Lung (tissue), 12 donors: Measurements from ENCODE around the gene COL5A2. TPM values are rescaled to one million over a fixed set of nuclear protein-coding genes. Genes with fewer than 3 reads are reported as not detected.

Source experiments
- ATAC-seq: fragments of 200-7000 bp; cut with Tn5 transposase; one replicate; pipeline ENCODE4 v1.9.1; 2020; ENCODE audit warnings: moderate number of reproducible peaks; ENCODE audit not compliant: insufficient read depth, low FRiP score
- DNase-seq, 3 donors: peaks; one replicate each; pipeline ENCODE4 v3.0.0-alpha.2; 2013 to 2017
- H3K27ac ChIP-seq, 2 donors: one replicate each; pipeline ENCODE4 v1.5.1; 2013; ENCODE audit warnings: mild to moderate bottlenecking in 2 of 2, moderate library complexity in 2 of 2, control low read depth in 1 of 2, inconsistent platforms in 1 of 2, low read depth in 1 of 2, low read length in 1 of 2
- H3K27me3 ChIP-seq, 3 donors: one replicate each; pipeline ENCODE4 v1.5.1; 2013; ENCODE audit warnings: low read length in 2 of 3; ENCODE audit not compliant: control insufficient read depth in 3 of 3, insufficient read depth in 3 of 3
- H3K36me3 ChIP-seq, 4 donors: one replicate each; pipeline ENCODE4 v1.5.1; 2013; ENCODE audit warnings: low read length in 4 of 4, mild to moderate bottlenecking in 1 of 4, moderate library complexity in 1 of 4; ENCODE audit not compliant: control insufficient read depth in 4 of 4, insufficient read depth in 4 of 4
- H3K4me1 ChIP-seq, 5 donors: one replicate each; pipeline ENCODE4 v1.5.1; 2013; ENCODE audit warnings: low read length in 5 of 5, mild to moderate bottlenecking in 2 of 5, moderate library complexity in 1 of 5; ENCODE audit not compliant: control insufficient read depth in 5 of 5, insufficient read depth in 5 of 5
- H3K4me3 ChIP-seq: one replicate; pipeline ENCODE4 v1.5.1; 2013; ENCODE audit warnings: mild to moderate bottlenecking, control low read depth, moderate library complexity
- H3K9ac ChIP-seq, 2 donors: one replicate each; pipeline ENCODE4 v1.5.1; 2013; ENCODE audit warnings: low read length in 2 of 2, control low read depth in 1 of 2; ENCODE audit not compliant: insufficient read depth in 1 of 2
- H3K9me3 ChIP-seq, 4 donors: one replicate each; pipeline ENCODE4 v1.5.1; 2013; ENCODE audit warnings: low read length in 3 of 4, mild to moderate bottlenecking in 1 of 4, moderate library complexity in 1 of 4; ENCODE audit not compliant: control insufficient read depth in 4 of 4, insufficient read depth in 3 of 4
- CTCF ChIP-seq: IDR thresholded peaks from 2 replicates; pipeline ENCODE4 v1.5.1; 2012; ENCODE audit warnings: mild to moderate bottlenecking; ENCODE audit errors: control extremely low read depth, extremely low read depth
- WGBS, 2 donors: extraction: QIAGEN DNeasy Blood & Tissue Kit; methylation state at CpG; one replicate each; pipeline ENCODE4 v1.1.7; 2013; 5-methylcytosine and 5-hydroxymethylcytosine counted together
- polyA plus RNA-seq, 2 donors: library from polyadenylated mRNA; stranded (reverse); fragments of 200-250 nt; gene quantifications; one replicate each; pipeline ENCODE4 v1.2.1, GENCODE V29; 2013
- total RNA-seq, 2 donors: library from RNA; depleted of rRNA in 1 of 2; stranded (reverse); fragments of >200 nt in 1 of 2; gene quantifications; one replicate each; pipeline ENCODE4 v1.2.1, GENCODE V29; 2014 to 2021
- donor health status: control.
- donor health status: control.
- donor health status: Bipolar disorder and iron deficiency.
- donor health status: healthy.
- donor health status: DM: yes; HTN: yes; CAD: no.

The COL5A2 gene
- total and polyA plus RNA-seq, 4 donors: 9.9 to 209 (median 48.8) TPM

DNA sequence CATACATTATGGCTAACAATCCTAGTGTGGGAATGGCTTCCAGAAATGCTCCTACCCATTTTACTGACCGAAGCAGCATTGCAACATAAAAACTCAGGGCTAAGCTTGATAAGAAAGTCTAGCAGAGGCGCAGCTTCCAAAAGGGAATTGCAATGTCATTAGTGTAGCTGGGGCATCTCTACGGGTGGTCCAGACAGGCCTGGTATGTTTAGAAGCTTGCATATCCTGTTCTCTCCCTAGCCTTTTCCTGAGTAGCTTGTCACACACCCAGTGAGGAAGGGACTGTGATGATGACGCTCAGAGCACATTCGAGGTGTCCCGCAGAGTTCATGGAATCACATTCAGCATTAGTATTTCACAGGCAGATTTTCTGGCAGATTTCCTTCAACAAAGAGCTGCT lies 38.0 kb upstream of the COL5A2 start:
- DNase-seq: peak; percentile 77 to 89 (median 87)
- 48 to 60% methylated on average over 6 of the region's 6 CpGs for WGBS, 2 donors

GRCh38 chr2:189217051-189217450 lies 37.5 kb upstream of the COL5A2 start:
- no peak for TF ChIP-seq CTCF
- H3K4me1 ChIP-seq: peaks cover 0 to 27% (median 12%) of the 10 kb centered on the region in 5 donors
- H3K9me3 ChIP-seq: no peaks in the 10 kb centered on the region
- H3K36me3 ChIP-seq: no peaks in the 10 kb centered on the region
- H3K4me3 ChIP-seq: no peak overlapping the region
- no peak overlapping the region for H3K27ac ChIP-seq
- DNase-seq (no peak), ATAC-seq (no peak)
- H3K9ac ChIP-seq: peak overlapping the region in 1 of 2 donors; percentile 15
- H3K27me3 ChIP-seq: no peaks in the 10 kb centered on the region
- WGBS, 2 donors: 90% methylated on average over 3 of the region's 3 CpGs

More for the DNA sequence above, 38.0 kb upstream of the COL5A2 start:
- peaks cover 0 to 31% (median 12%) of the 10 kb centered on the region in 5 donors for H3K4me1 ChIP-seq
- no peak for TF ChIP-seq CTCF
- H3K36me3 ChIP-seq: no peaks in the 10 kb centered on the region
- no peaks in the 10 kb centered on the region for H3K9me3 ChIP-seq
- no peak overlapping the region for H3K4me3 ChIP-seq
- H3K27ac ChIP-seq: no peak overlapping the region
- no peaks in the 10 kb centered on the region for H3K27me3 ChIP-seq
- ATAC-seq: no peak
- H3K9ac ChIP-seq: peak overlapping the region in 1 of 2 donors; percentile 15

DNA sequence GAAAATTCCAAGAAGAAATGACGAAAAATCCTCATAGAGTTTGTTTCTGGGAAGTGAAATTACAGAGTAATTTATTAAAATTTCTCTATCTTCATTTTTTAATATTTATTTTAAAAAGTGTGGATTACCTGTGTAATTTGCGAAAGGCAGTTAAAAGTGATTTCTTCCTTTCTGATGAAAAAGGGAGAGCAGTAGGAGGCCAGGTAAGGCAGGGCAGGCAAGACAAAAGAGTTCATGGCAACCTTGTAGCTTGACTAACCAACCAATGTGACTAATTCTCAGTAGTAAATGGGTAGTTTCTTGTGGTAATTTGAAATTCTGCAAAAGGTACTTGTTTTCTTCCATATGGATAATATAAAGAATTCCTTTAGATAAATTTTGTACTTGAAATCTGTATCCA lies 34.9 kb upstream of the COL5A2 start:
- no peaks in the 10 kb centered on the region for H3K36me3 ChIP-seq
- H3K4me3 ChIP-seq: no peak overlapping the region
- no peak overlapping the region for H3K9ac ChIP-seq
- peaks cover 0 to 47% (median 12%) of the 10 kb centered on the region in 5 donors for H3K4me1 ChIP-seq
- ATAC-seq (no peak), DNase-seq (no peak)
- no peaks in the 10 kb centered on the region for H3K9me3 ChIP-seq
- no peaks in the 10 kb centered on the region for H3K27me3 ChIP-seq
- TF ChIP-seq CTCF: no peak
- 94 to 98% methylated on average over 2 of the region's 2 CpGs for WGBS, 2 donors
- no peak overlapping the region for H3K27ac ChIP-seq

GRCh38 chr2:189213250-189213649 lies 33.7 kb upstream of the COL5A2 start:
- H3K27me3 ChIP-seq: no peaks in the 10 kb centered on the region

More at GRCh38 chr2:189213250-189213649, 33.7 kb upstream of the COL5A2 start:
- H3K36me3 ChIP-seq: no peaks in the 10 kb centered on the region
- H3K4me1 ChIP-seq: peaks cover 0 to 49% (median 12%) of the 10 kb centered on the region in 5 donors
- H3K27ac ChIP-seq: no peak overlapping the region
- no peak for ATAC-seq
- peak in 2 of 3 donors; percentile 76 to 82 for DNase-seq
- no peak overlapping the region for H3K4me3 ChIP-seq
- no peak for TF ChIP-seq CTCF
- no peaks in the 10 kb centered on the region for H3K9me3 ChIP-seq
- H3K9ac ChIP-seq: no peak overlapping the region
- WGBS, 2 donors: 83 to 87% methylated on average over 2 of the region's 2 CpGs
